NOMO-1 (cell line): ENCODE measurements around the gene TOP2B.

Source experiments
- DNase-seq, 2 experiments: peaks; one replicate each; lab custom pipeline; 2025; ENCODE audit not compliant: unreplicated experiment in 2 of 2; lab: John Stamatoyannopoulos, UW

Gene TOP2B

GRCh38 chr3:25564075-25564474 is 100.6 kb downstream of the TOP2B start:
- no peak for DNase-seq

GRCh38 chr3:25563601-25564000 is 101.1 kb downstream of the TOP2B start:
- no peak for DNase-seq

GRCh38 chr3:25558796-25559195 is 105.9 kb downstream of the TOP2B start:
- DNase-seq, result no peak

- DNase-seq, result no peak
Measured at GRCh38 chr3:25558121-25558520, 106.6 kb downstream of the TOP2B start.

- DNase-seq, result no peak
Measured at GRCh38 chr3:25557694-25558093, 107.0 kb downstream of the TOP2B start.

GRCh38 chr3:25556447-25556846 is 108.3 kb downstream of the TOP2B start:
- DNase-seq, result no peak

GRCh38 chr3:25555695-25556437 is 108.8 kb downstream of the TOP2B start:
- DNase-seq, result no peak

- no peak for DNase-seq
Measured at GRCh38 chr3:25554376-25554775, 110.3 kb downstream of the TOP2B start.

- DNase-seq, result no peak
Measured at GRCh38 chr3:25552251-25552650, 112.5 kb downstream of the TOP2B start.

- no peak for DNase-seq
Measured at GRCh38 chr3:25548836-25549235, 115.9 kb downstream of the TOP2B start.

- DNase-seq, result no peak
Measured at GRCh38 chr3:25547943-25548674, 116.6 kb downstream of the TOP2B start.
